Muscle of arm (tissue), 12 donors: ENCODE results near the gene NRDC. TPM values are rescaled to one million over a fixed set of nuclear protein-coding genes. Genes with fewer than 3 reads are reported as not detected.
"Not testable (repeated sequence)": the region's sequence is repeated elsewhere in the genome, so short reads cannot be mapped to it uniquely, and the experiment has no call there.

Experiments used
- DNase-seq: peaks from one replicate; pipeline ENCODE4 v3.0.0-alpha.2; 2013
- polyA plus RNA-seq, 12 donors: library from polyadenylated mRNA; unstranded; fragments of 120-200 nt; gene quantifications; one replicate each; pipeline ENCODE4 v1.2.1, GENCODE V29; 2013; ENCODE audit not compliant: insufficient read length in 12 of 12

Gene NRDC
- polyA plus RNA-seq, 12 donors = 105 to 181 (median 139) TPM; not detected in 1

GRCh38 chr1:51850420-51851223 is 27.9 kb downstream of the NRDC start:
- no peak for DNase-seq

GRCh38 chr1:51847294-51847920 is 31.1 kb downstream of the NRDC start:
- DNase-seq = no peak

GRCh38 chr1:51843948-51844347 is 34.6 kb downstream of the NRDC start:
- no peak for DNase-seq

GRCh38 chr1:51842261-51842660 is 36.3 kb downstream of the NRDC start:
- no peak for DNase-seq

GRCh38 chr1:51840743-51841461 is 37.6 kb downstream of the NRDC start:
- no peak for DNase-seq

- no peak for DNase-seq
Observed at GRCh38 chr1:51840182-51840581, 38.3 kb downstream of the NRDC start.

- DNase-seq = no peak
Observed at GRCh38 chr1:51839094-51839493, 39.4 kb downstream of the NRDC start.

GRCh38 chr1:51837243-51837642 is 41.3 kb downstream of the NRDC start:
- DNase-seq = no peak

GRCh38 chr1:51833700-51834099 is 44.8 kb downstream of the NRDC start:
- no peak for DNase-seq

GRCh38 chr1:51829058-51829457 is 49.5 kb downstream of the NRDC start:
- no peak for DNase-seq

GRCh38 chr1:51819810-51820209 is 58.7 kb downstream of the NRDC start:
- DNase-seq = no peak

- not testable (repeated sequence) for DNase-seq
Observed at GRCh38 chr1:51819021-51819420, 59.5 kb downstream of the NRDC start.

- no peak for DNase-seq
Observed at GRCh38 chr1:51818487-51818886, 60.0 kb downstream of the NRDC start.

- no peak for DNase-seq
Observed at GRCh38 chr1:51814513-51814912, 64.0 kb downstream of the NRDC start.

GRCh38 chr1:51799372-51799771 is 79.2 kb downstream of the NRDC start:
- no peak for DNase-seq

GRCh38 chr1:51794868-51795267 is 83.7 kb downstream of the NRDC start:
- no peak for DNase-seq

GRCh38 chr1:51794260-51794659 is 84.3 kb downstream of the NRDC start:
- no peak for DNase-seq

GRCh38 chr1:51792864-51793263 is 85.7 kb downstream of the NRDC start:
- DNase-seq = no peak

GRCh38 chr1:51791888-51792287 is 86.6 kb downstream of the NRDC start:
- DNase-seq = no peak

GRCh38 chr1:51790385-51790784 is 88.1 kb downstream of the NRDC start:
- no peak for DNase-seq

GRCh38 chr1:51789342-51789741 is 89.2 kb downstream of the NRDC start:
- DNase-seq = no peak

- DNase-seq = no peak
Observed at GRCh38 chr1:51788938-51789337, 89.6 kb downstream of the NRDC start.

GRCh38 chr1:51784997-51785421 is 93.5 kb downstream of the NRDC start:
- no peak for DNase-seq
